ELF-1 (cell line): ENCODE measurements around the gene LRRC3.

Experiments used
- DNase-seq: peaks from one replicate; pipeline ENCODE4 v3.0.0-alpha.2; 2016; ENCODE audit warnings: low read depth, low spot score

Gene LRRC3

GRCh38 chr21:44438531-44439210 is 16.6 kb upstream of the LRRC3 start:
- DNase-seq: no peak

- DNase-seq: no peak
These were observed 16.1 kb upstream of the LRRC3 start for GRCh38 chr21:44439211-44439600.

GRCh38 chr21:44440241-44441040 is 14.9 kb upstream of the LRRC3 start:
- DNase-seq: no peak

GRCh38 chr21:44441041-44441400 is 14.3 kb upstream of the LRRC3 start:
- DNase-seq: no peak

GRCh38 chr21:44441581-44442265 is 13.6 kb upstream of the LRRC3 start:
- no peak for DNase-seq

- no peak for DNase-seq
These were observed 12.8 kb upstream of the LRRC3 start for GRCh38 chr21:44442266-44443125.

GRCh38 chr21:44443291-44443890 is 11.9 kb upstream of the LRRC3 start:
- no peak for DNase-seq

GRCh38 chr21:44443891-44444285 is 11.4 kb upstream of the LRRC3 start:
- no peak for DNase-seq

GRCh38 chr21:44444286-44444931 is 10.9 kb upstream of the LRRC3 start:
- DNase-seq: peak; percentile 71

- no peak for DNase-seq
These were observed 10.0 kb upstream of the LRRC3 start for GRCh38 chr21:44445145-44445812.

GRCh38 chr21:44448651-44449131 is 6.6 kb upstream of the LRRC3 start:
- no peak for DNase-seq

- no peak for DNase-seq
These were observed 5.6 kb upstream of the LRRC3 start for GRCh38 chr21:44449473-44450363.

GRCh38 chr21:44450402-44450801 is 4.9 kb upstream of the LRRC3 start:
- DNase-seq: no peak

- DNase-seq: no peak
These were observed 4.3 kb upstream of the LRRC3 start for GRCh38 chr21:44450999-44451398.

GRCh38 chr21:44453120-44453519 is 2.2 kb upstream of the LRRC3 start:
- no peak for DNase-seq

GRCh38 chr21:44454058-44454457 is 1.3 kb upstream of the LRRC3 start:
- no peak for DNase-seq

- peak; percentile 54 for DNase-seq
These were observed 359 bp downstream of the LRRC3 start for GRCh38 chr21:44455524-44456213.

- no peak for DNase-seq
These were observed 1.1 kb downstream of the LRRC3 start for GRCh38 chr21:44456214-44456914.
